Measurements from ENCODE around the gene ZNF439. TPM values are rescaled to one million over a fixed set of nuclear protein-coding genes. Genes with fewer than 3 reads are reported as not detected.
A peak's percentile ranks its signal among the peaks of the same experiment; 100 is the strongest.
"Not testable (repeated sequence)": the region's sequence is repeated elsewhere in the genome, so short reads cannot be mapped to it uniquely, and the experiment has no call there.

The ZNF439 gene
- total and polyA plus RNA-seq, 11 donors, result 1.8 to 6.1 (median 4.6) TPM

GRCh38 chr19:11848200-11848593 lies 329 bp upstream of the ZNF439 start:
- H3K4me3 ChIP-seq, result peak overlapping the region; percentile 48 to 87 (median 68)
- ATAC-seq (peak in 1 of 4 donors; percentile 18), DNase-seq (no peak)
- no peaks in the 10 kb centered on the region for H3K9me3 ChIP-seq
- no peaks in the 10 kb centered on the region for H3K36me3 ChIP-seq
- TF ChIP-seq POLR2A (IDR thresholded peaks at IDR 0.05), result no peak
- no peak for TF ChIP-seq CTCF (IDR thresholded peaks at IDR 0.05)
- 17 to 27% (median 25%) methylated on average over 11 of the region's 11 CpGs for WGBS, 4 donors
- H3K27me3 ChIP-seq, result no peaks in the 10 kb centered on the region
- peaks cover 0 to 20% (median 11%) of the 10 kb centered on the region in 12 donors for H3K4me1 ChIP-seq
- intact Hi-C loops (cut with DNase I), result no loop called here
- peak overlapping the region in 8 of 12 donors; percentile 2 to 69 (median 50) for H3K27ac ChIP-seq

- DNase-seq; H3K27me3 ChIP-seq; H3K27ac ChIP-seq; H3K9me3 ChIP-seq; ATAC-seq; H3K4me3 ChIP-seq; H3K36me3 ChIP-seq; intact Hi-C loops (cut with DNase I): not testable (repeated sequence)
- H3K4me1 ChIP-seq, result peaks cover 0 to 20% (median 11%) of the 10 kb centered on the region in 12 donors
- 87 to 98% (median 93%) methylated on average over 4 of the region's 4 CpGs for WGBS, 4 donors
Observed at GRCh38 chr19:11850289-11850688, 1.8 kb downstream of the ZNF439 start.

- H3K27ac ChIP-seq, result no peak overlapping the region
- ATAC-seq (no peak), DNase-seq (no peak)
- H3K9me3 ChIP-seq, result peaks cover 0 to 14% (median 0%) of the 10 kb centered on the region in 12 donors
- H3K4me3 ChIP-seq, result no peak overlapping the region
- WGBS, 4 donors, result 79 to 98% (median 88%) methylated on average over 3 of the region's 3 CpGs
- peaks cover 0 to 5% (median 0%) of the 10 kb centered on the region in 9 donors for H3K36me3 ChIP-seq
- H3K4me1 ChIP-seq, result peaks cover 0 to 14% (median 9%) of the 10 kb centered on the region in 12 donors
- no peak for TF ChIP-seq CTCF (IDR thresholded peaks at IDR 0.05)
- no peak for TF ChIP-seq POLR2A (IDR thresholded peaks at IDR 0.05)
- intact Hi-C loops (cut with DNase I), result no loop called here
- no peaks in the 10 kb centered on the region for H3K27me3 ChIP-seq
Observed at GRCh38 chr19:11853358-11853757, 4.8 kb downstream of the ZNF439 start.

- Histone ChIP-seq H3K36me3 (peaks cover 0 to 8% (median 0%) of the 10 kb centered on the region in 9 donors), H3K4me3 (no peak overlapping the region), H3K4me1 (no peaks in the 10 kb centered on the region), H3K9me3 (peaks cover 0 to 42% (median 0%) of the 10 kb centered on the region in 12 donors), H3K27ac (no peak overlapping the region), H3K27me3 (no peaks in the 10 kb centered on the region)
- TF ChIP-seq POLR2A (IDR thresholded peaks at IDR 0.05), result no peak
- TF ChIP-seq CTCF (IDR thresholded peaks at IDR 0.05), result no peak
- DNase-seq (no peak), ATAC-seq (no peak)
- 89 to 93% (median 91%) methylated on average over 12 of the region's 12 CpGs for WGBS, 4 donors
- intact Hi-C loops (cut with DNase I), result no loop called here
Observed at GRCh38 chr19:11856596-11857250, 8.2 kb downstream of the ZNF439 start.
